Subcutaneous adipose tissue (tissue), 4 donors: ENCODE results near the gene TIMM22. TPM values are rescaled to one million over a fixed set of nuclear protein-coding genes. Genes with fewer than 3 reads are reported as not detected.

ENCODE experiments used
- total RNA-seq, 4 donors: library from RNA; depleted of rRNA; stranded (reverse); fragments of >200 nt; gene quantifications; one replicate each; pipeline ENCODE4 v1.1.0, GENCODE V29; 2016
- TF ChIP-seq, protein P1 (sequence below): fragments of 450-650 bp; IDR thresholded peaks from one replicate; pipeline ENCODE4 v1.5.1; 2016; ENCODE audit warnings: low read depth, mild to moderate bottlenecking, control low read depth, antibody characterized with exemption, moderate library complexity

The TIMM22 gene
- total RNA-seq, 4 donors from 2014 or later: 9.9 to 11.7 (median 10.3) TPM

GRCh38 chr17:1035546-1036170, 38.7 kb downstream of the TIMM22 start:
- TF ChIP-seq, protein P1, sequence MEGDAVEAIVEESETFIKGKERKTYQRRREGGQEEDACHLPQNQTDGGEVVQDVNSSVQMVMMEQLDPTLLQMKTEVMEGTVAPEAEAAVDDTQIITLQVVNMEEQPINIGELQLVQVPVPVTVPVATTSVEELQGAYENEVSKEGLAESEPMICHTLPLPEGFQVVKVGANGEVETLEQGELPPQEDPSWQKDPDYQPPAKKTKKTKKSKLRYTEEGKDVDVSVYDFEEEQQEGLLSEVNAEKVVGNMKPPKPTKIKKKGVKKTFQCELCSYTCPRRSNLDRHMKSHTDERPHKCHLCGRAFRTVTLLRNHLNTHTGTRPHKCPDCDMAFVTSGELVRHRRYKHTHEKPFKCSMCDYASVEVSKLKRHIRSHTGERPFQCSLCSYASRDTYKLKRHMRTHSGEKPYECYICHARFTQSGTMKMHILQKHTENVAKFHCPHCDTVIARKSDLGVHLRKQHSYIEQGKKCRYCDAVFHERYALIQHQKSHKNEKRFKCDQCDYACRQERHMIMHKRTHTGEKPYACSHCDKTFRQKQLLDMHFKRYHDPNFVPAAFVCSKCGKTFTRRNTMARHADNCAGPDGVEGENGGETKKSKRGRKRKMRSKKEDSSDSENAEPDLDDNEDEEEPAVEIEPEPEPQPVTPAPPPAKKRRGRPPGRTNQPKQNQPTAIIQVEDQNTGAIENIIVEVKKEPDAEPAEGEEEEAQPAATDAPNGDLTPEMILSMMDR: no peak

DNA sequence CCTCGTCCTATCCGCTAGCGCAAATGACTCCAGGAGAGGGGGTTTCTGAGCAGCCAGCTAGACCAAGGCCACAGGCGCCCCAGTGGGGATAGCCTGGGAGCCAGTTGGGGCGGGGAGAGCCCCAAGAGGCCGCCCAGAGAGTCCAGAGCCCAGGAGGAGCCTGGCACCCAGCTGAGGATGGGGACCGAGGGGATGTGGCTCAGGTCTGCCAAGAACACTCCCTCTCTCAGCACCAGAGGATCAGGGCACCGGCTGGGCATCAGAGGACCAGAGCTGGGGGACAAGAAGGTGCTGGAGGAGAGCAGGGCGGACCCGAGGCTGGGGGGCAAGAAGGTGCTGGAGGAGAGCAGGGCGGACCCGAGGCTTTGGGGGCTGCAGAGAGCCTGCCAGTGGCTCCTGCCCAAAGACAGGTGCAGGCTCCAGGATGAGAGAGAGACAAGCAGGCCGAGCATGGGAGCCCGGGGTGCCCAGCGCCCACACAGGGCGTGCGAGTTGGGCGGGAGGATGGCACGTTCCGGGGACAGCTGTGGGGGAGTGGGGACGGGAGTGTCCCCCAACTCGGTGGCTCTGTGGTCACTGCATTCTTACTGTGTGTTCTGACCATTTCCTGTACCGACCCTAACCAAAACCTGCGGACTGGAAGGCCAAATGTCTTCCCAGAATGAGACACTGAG, 39.4 kb downstream of the TIMM22 start:
- TF ChIP-seq, protein P1: no peak

- TF ChIP-seq, protein P1: no peak
Observed at GRCh38 chr17:1036845-1037237, 39.9 kb downstream of the TIMM22 start.

DNA sequence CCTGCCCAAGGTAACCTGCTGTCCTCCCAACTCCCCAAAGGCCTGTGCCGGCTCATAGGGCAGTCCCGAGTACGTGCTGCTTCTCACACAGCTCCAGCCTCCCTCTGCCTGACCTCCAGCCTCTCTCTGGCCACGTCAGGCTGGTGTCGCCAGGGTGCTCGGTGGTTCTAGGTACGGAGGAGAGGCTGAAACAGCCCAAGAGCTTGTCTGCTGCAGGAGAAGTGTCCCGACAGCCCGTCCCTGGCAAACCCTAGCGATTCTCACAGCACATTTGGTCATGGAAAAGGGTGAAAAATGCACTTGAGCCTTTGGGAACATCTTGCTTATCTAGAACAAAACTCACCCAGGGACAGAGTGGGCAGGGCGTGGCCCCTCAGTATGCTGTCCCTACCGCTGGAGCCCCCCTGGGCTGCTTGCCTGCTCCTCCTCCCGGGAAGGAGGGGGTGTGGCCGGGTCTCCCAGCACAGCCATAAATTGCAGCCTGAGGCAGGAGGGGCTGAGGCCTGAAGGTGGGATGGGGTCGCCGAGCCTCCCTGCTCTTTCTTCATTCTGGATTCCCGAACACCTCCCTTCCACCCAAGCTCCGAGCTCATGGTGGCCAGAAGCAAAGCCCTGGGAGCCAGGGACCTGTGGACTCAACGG, 40.4 kb downstream of the TIMM22 start:
- TF ChIP-seq, protein P1: no peak

DNA sequence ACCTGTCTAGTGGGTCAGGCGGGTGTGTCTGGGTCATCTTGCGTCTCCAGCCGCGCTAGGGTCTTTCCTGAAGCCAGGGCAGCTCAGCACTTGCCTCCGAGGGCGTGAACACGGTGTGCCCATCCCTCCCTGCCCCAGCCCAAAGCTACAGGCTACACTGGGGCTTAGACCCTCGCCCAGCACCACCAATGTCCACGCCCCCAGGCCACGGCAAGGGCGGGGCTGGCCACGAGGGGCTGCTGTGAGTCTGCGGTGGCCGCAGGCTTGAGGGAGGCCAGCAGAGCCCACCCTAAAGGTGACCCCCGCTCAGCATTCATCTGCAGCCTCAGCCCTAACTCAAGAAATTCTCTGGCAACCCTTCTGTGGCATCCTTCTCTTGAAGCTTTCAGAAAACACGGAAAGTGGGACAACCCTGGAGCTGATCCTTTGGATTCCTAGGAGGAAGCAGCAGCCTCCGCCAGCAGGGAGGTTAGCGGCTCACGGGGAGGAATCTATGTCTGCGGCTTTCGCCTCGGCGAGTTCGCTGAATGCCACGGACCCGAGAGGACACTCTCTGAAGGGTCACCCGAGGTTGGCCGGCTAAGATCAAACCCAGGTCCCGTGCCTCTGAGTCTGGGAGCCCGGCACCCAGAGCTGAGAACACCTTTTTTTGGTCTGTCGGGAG, 41.7 kb downstream of the TIMM22 start:
- TF ChIP-seq, protein P1: no peak

- TF ChIP-seq, protein P1: no peak
Observed at GRCh38 chr17:1039123-1039507, 42.2 kb downstream of the TIMM22 start.
